Measurements from ENCODE around the gene FAM9C. TPM values are rescaled to one million over a fixed set of nuclear protein-coding genes. Genes with fewer than 3 reads are reported as not detected.

Gene FAM9C
- total RNA-seq, 1 experiment from 2014 or later: not detected

Other genes with a start within 250 kb of the FAM9C start
- not detected for gene TLR7, start 177.5 kb downstream of the FAM9C start, total RNA-seq (2021; ENCODE audit: unreplicated experiment)
- gene TLR8, start 138.0 kb downstream of the FAM9C start, total RNA-seq (2021; ENCODE audit: unreplicated experiment): not detected
- 2,928 TPM for gene TMSB4X, start 69.5 kb downstream of the FAM9C start, total RNA-seq (2021; ENCODE audit: unreplicated experiment)